IPS-18c (cell line): Measurements from ENCODE around the gene AIDA.
"Not testable (repeated sequence)": the region's sequence is repeated elsewhere in the genome, so short reads cannot be mapped to it uniquely, and the experiment has no call there.

Experiments
- H3K4me3 ChIP-seq: 2 replicates; pipeline ENCODE4 v1.7.0; 2013; ENCODE audit warnings: low read depth, mild to moderate bottlenecking, low read length, moderate library complexity; ENCODE audit not compliant: insufficient read depth
- H3K9me3 ChIP-seq: one replicate; pipeline ENCODE4 v1.6.1; 2013; ENCODE audit warnings: mild to moderate bottlenecking, low read length, moderate library complexity; ENCODE audit not compliant: control insufficient read depth, insufficient read depth

Gene AIDA

GRCh38 chr1:222712253-222713090 lies at the start of gene AIDA, which contains the start of gene BROX:
Gene AIDA (minus strand): TSS chr1:222712491. CDS start chr1:222712317, 174 bp downstream.
Gene BROX (plus strand): TSS chr1:222712564. CDS start chr1:222715700, 3,136 bp downstream.
- Histone ChIP-seq H3K4me3 (peak within 1 kb of the TSS; percentile 92), H3K9me3 (no peaks in the 10 kb centered on the region)

- Histone ChIP-seq H3K9me3 (no peaks in the 10 kb centered on the region), H3K4me3 (no peak overlapping the region)
These were observed 48.8 kb upstream of the AIDA start for GRCh38 chr1:222761083-222761482.

GRCh38 chr1:222759451-222760035 lies 47.3 kb upstream of the AIDA start:
- Histone ChIP-seq H3K9me3 (no peaks in the 10 kb centered on the region), H3K4me3 (no peak overlapping the region)

GRCh38 chr1:222757646-222758268 lies 45.5 kb upstream of the AIDA start:
- no peaks in the 10 kb centered on the region for H3K9me3 ChIP-seq
- H3K4me3 ChIP-seq: no peak overlapping the region

GRCh38 chr1:222754366-222755139 lies 42.3 kb upstream of the AIDA start:
- Histone ChIP-seq H3K4me3 (no peak overlapping the region), H3K9me3 (no peaks in the 10 kb centered on the region)

- Histone ChIP-seq H3K9me3 (no peaks in the 10 kb centered on the region), H3K4me3 (no peak overlapping the region)
These were observed 39.0 kb upstream of the AIDA start for GRCh38 chr1:222751255-222751654.

- Histone ChIP-seq H3K9me3 (no peaks in the 10 kb centered on the region), H3K4me3 (no peak overlapping the region)
These were observed 38.4 kb upstream of the AIDA start for GRCh38 chr1:222750651-222751050.

GRCh38 chr1:222749927-222750326 lies 37.6 kb upstream of the AIDA start:
- Histone ChIP-seq H3K4me3 (no peak overlapping the region), H3K9me3 (no peaks in the 10 kb centered on the region)

- H3K4me3 ChIP-seq, H3K9me3 ChIP-seq: not testable (repeated sequence)
These were observed 29.6 kb upstream of the AIDA start for GRCh38 chr1:222741630-222742457.

- Histone ChIP-seq H3K9me3 (no peaks in the 10 kb centered on the region), H3K4me3 (no peak overlapping the region)
These were observed 27.6 kb upstream of the AIDA start for GRCh38 chr1:222739929-222740328.

- Histone ChIP-seq H3K9me3 (no peaks in the 10 kb centered on the region), H3K4me3 (no peak overlapping the region)
These were observed 27.2 kb upstream of the AIDA start for GRCh38 chr1:222739465-222739864.

- Histone ChIP-seq H3K4me3 (no peak within 1 kb of the TSS), H3K9me3 (no peaks in the 10 kb centered on the region)
These were observed 24.7 kb upstream of the AIDA start, which contains the start of gene FAM177B for GRCh38 chr1:222736972-222737371. Gene FAM177B (plus strand): TSS chr1:222737202. CDS start chr1:222746546, 9,344 bp downstream.

GRCh38 chr1:222736470-222736869 lies 24.2 kb upstream of the AIDA start:
- H3K4me3 ChIP-seq: no peak overlapping the region

GRCh38 chr1:222734740-222735139 lies 22.4 kb upstream of the AIDA start:
- H3K4me3 ChIP-seq: no peak overlapping the region
- H3K9me3 ChIP-seq: no peaks in the 10 kb centered on the region

More at GRCh38 chr1:222736470-222736869, 24.2 kb upstream of the AIDA start:
- H3K9me3 ChIP-seq: no peaks in the 10 kb centered on the region

GRCh38 chr1:222732216-222733159 lies 20.2 kb upstream of the AIDA start:
- no peaks in the 10 kb centered on the region for H3K9me3 ChIP-seq
- no peak overlapping the region for H3K4me3 ChIP-seq
